ENCODE data around the gene FAM131C.
"Not testable (repeated sequence)": the region's sequence is repeated elsewhere in the genome, so short reads cannot be mapped to it uniquely, and the experiment has no call there.

The FAM131C gene

DNA sequence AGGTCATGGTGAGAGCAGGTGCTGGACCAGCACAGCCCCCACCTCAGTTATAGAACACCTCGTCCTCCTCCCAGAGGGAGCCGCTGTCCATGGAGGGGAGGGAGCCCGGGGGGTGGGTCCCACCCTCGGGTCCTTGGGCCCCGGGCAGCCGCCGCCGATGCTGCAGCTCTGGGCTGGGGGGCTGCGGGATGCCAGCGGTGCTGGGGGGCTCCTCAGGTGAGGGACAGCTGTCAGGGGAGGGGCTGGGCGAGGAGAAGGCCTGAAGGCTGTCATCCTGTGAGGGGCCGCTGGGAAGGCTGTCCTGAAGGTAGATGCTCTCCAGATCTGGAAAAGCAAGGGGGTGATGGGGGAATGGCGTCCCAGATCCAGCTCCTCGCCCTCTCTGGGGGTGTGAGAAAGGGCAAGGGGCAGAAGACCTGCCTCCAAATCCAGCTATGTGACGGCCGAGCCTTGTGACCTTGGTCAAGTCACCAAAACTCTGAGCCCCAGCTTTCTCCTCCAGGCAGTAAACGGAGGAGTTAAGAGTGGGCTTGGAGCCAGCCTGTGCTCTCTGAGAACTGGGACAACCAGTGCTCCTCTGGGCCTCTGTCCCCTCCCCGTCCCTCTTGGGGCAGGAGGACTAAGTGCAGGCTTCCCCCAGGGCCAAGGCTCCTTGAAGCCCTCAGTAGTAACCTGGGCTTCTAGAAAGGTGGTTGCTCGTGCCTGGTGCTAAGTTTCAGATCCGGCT is 14.9 kb downstream of the FAM131C start:
- DNase-seq (ENCODE audit: low spot score): peak; percentile 44

DNA sequence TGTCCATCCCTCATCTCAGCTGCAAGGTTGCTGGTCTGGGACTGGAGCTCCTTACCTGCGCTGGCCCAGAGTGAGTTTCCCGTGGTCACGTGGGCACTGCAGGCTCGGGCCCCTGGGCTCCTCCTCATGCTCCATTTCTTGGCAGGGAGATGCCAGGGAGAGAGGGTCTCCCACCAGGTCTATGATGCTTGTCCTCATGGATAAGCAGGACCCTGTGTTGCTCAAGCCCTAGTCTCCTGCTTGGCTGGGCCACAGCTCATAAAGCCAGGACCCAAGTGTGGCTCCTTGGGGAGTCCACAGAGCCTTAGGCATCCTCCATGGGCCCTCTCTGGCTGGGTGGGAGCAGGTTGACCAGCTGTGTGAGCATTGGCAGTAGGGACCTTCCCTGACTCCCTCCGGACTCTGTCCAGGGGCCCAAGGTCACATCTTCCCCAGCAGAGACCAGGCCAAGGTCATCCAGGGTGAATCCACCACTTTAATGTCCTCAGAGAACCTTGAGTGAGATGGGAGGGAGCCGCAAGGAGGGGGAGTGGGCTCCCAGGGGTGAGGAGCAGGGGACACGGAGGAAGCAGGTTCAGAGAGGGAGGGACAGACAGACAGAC is 16.0 kb downstream of the FAM131C start:
- DNase-seq (ENCODE audit: low spot score): not testable (repeated sequence)

DNA sequence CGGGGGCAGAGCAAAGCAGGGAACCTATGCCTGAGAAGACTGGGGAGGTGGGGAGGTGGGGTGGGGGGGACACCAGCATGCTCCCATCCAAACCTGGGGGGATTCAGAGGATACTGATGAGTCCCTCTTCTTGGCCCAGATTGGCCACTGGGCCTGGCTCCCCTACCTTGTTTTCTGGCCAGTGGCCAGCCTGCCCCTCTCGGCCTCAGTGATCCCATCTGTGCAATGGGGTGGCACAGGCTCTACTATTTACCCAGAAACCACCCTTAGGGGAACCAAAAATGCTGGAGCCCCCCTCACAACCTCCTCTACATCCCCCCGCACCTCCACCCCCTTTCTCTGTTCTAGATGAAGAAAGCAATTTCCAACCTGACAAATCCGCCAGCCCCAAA is 16.9 kb downstream of the FAM131C start:
- DNase-seq (ENCODE audit: low spot score): not testable (repeated sequence)

DNA sequence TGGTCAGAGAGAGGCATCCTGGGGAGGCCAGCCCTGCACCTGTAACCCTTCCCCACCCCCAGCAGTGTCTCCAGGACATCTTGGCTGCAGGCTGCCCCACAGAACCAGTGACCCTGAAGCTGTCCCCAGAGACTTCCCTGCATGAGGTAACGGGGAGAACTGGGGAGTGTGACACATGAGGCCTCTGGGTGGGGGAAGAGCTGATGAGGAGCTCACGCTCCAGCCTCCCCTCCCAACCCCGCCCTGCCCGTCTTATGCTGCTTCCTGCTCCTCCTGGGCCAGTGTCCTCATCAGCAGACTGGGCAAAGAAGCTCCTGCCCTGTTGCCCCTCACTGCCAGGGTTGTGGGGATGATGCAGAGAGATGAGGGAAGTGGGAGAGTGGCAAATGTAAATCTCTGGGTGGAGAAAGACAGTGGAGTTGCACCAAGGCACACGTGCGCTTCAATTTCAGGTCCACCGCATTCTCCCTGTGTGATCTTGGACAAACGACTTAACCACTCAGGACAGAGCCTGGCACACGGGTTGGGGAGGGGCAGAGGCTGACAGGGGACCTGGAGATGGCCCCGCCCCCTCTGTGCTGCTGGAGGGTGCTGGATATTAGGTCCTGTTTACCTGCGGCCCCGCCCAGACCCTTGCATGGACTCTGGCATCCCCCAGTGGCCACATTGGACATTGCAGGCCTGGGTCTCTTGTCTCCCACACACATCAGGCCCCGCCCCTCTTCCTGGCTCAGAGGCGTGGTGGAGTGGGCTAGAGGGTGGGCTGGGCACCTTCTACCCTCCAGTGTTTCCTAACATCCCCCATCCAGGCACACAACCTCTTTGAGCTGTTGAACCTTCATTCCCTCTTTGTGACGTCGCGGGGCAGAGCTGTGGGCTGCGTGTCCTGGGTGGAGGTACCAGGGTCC is 17.6 kb downstream of the FAM131C start:
- DNase-seq (ENCODE audit: low spot score): peak; percentile 95

DNA sequence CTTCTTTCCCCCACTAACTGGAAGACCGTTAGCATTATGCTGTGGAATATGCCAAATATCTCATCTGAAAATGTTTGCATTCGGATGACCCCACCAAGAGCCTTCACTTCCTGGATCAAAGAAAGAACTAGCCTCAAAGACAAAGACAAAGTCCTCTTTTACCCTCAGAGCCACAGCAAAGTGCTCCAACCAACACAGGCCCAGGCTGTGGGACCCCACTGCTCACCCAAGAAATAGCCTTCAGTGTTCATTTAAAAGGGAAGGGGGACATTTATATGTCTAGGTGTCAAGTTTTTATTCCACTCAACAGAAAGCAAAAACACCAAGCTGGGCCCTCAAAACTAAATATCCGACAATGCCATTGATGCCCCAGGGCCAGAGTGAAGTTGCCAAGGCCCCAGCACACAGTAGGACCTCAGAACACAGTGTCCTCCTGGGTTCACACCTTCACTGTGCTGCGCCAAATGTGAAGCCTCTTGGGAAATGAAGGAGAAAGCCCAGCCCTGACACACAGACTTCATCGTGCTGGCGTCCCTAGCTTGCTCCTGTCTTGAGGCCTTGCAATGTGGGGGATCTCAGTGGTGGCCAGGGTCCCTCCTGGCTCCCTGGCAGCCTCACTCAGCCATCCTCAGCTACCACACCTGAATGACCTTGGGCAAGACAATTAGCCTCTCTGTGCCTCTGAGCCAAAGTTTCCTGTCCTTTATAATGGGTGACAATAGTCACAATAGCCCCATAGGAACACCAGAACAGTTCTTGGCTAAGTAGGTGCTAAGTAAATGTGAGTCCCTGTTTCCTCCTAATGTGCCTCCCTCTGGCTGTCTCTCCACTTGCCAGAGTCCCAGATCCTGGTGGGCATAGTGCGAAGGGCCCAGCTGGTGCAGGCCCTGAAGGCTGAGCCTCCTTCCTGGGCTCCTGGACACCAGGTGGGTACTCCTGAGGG is 18.6 kb downstream of the FAM131C start:
- no peak for DNase-seq (ENCODE audit: low spot score)

DNA sequence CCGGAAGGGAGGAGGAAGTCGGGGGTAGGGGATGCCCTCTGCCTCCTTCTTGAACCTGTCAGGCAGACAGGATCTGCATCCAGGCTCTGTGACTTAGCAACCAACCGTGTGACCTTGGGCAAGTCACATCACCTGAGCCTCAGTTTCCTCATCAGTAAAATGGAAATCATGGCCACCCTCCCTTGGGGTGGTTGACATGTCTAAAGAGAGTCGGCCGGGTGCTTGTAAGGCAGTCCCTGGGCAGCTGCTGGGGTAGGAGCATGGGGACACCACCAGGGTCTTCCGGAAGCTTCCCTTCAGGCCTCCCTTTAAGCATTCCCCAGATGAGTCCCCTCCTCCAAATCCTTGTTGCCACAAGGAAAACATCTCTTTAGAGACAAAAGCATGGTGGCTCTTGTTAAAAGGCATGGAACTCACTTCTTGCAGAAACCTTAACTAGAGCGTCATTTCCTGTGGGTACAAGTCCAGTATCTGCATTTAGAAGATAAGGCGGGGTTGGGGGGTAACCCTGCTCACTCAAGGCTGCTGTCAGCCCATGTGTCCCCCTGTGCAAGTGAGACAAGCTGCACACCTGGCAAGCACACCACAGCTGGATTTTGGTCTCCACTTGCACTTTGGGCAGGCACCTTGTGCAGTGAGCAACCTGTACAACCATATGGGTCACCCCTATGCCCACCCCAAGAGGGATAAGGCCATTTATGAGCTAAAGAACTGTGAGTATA is 19.5 kb downstream of the FAM131C start:
- no peak for DNase-seq (ENCODE audit: low spot score)

DNA sequence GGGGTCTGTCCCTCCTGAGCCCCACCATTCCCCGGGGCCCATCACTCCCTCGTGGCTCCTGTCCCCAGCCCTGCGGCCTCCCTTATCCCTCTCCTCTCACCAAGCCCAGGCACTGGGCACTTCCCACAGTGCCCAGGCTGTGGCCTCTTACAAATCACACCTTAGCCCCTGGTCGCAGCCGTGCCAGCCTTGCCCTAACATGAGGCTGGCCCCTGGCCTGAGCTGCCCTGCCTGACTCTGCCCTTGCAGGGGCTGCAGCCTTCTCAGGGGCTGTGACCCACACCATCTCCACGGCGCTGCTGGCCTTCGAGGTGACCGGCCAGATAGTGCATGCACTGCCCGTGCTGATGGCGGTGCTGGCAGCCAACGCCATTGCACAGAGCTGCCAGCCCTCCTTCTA is 21.5 kb downstream of the FAM131C start:
- not testable (repeated sequence) for DNase-seq (ENCODE audit: low spot score)

DNA sequence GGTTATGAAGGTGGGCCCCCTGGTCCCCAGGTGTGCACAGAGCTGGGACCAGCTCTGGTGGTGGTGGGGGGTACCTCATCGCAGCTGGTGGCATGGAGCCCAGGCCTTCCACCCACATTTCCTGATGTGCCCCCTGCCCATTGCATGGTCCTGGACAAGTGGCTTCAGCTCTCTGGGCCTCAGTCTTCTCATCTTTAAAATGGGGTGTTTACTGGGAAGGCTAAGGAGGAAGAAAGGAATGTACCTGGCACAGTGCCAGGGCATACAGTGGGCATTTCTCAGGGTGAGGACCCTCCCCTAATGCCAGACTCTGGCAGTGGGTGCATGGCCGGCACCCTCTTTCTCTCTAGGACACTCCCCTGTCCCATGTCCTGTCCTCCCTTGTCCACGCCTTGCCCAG is 22.4 kb downstream of the FAM131C start:
- no peak for DNase-seq (ENCODE audit: low spot score)

DNA sequence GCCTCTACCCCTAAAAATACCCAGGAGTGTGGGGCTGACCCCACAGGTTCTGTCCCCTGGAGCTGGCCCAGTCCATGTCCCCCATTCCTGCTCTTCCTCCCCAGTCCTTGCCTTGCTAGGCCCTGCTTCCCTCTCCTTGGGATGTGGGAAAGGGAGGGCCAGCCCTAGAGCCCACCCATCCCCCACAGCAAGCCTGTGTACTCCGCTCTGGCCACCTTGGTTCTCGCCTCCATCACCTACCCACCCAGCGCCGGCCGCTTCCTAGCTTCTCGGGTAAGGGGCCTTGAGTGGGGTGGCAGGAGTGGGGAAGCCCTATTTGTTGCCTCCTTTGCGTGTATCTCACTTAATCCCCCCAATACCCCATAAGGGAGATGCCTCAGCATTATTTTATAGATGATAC is 23.1 kb downstream of the FAM131C start:
- no peak for DNase-seq (ENCODE audit: low spot score)

DNA sequence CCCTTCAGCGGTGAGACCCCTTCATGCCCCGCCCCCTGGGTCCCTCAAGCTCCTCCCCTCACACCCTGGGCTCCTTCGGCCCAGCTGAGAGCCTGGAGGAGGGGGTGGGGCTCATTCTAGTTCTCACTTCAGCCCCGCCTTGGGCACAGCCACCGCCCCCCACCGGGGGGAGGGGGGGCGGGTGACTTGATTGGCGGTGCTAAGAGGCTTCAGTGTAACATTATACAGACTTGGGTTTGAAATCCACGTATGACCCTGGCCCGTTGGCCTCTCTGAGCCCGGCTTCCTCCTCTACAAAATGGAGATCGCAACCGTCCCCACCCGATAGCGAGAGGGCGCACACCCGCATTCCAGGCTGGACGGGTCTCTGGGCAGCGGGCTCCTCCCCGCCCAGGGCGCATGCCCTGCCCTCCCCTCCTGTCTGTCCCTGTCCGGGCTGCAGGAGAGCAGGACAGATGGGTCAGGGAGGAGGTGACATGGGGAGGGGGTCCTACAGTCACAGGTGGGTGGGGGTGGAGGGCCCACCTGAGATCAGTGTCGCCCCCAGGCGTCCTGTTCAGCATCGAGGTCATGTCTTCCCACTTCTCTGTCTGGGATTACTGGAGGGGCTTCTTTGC is 24.8 kb downstream of the FAM131C start:
- no peak for DNase-seq (ENCODE audit: low spot score)

DNA sequence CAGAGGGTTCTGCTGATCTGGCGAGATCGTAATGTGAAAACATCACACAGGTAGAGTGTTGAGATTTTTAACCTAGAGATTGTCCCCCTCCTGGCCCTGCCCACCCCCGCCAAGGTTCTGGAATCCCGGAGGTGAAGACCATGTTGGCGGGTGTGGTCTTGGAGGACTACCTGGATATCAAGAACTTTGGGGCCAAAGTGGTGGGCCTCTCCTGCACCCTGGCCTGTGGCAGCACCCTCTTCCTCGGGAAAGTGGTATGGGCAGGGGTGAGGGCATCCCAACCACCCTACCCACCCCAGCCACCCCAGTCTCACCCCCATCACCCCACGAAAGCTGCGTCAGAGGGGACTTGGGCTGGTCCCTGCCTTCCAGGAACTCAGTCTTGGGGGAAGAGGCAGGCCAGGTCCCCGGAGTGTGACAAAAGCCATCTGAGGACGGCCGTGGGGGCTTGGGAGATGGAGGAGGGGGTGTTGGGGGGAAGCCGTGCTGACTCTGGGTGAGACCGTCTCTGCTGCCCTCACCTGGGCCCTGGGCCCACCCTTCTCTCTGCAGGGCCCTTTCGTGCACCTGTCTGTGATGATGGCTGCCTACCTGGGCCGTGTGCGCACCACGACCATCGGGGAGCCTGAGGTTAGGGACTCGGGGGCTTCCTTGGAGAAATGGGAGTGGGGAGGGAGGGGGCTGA is 25.5 kb downstream of the FAM131C start:
- DNase-seq (ENCODE audit: low spot score): no peak

DNA sequence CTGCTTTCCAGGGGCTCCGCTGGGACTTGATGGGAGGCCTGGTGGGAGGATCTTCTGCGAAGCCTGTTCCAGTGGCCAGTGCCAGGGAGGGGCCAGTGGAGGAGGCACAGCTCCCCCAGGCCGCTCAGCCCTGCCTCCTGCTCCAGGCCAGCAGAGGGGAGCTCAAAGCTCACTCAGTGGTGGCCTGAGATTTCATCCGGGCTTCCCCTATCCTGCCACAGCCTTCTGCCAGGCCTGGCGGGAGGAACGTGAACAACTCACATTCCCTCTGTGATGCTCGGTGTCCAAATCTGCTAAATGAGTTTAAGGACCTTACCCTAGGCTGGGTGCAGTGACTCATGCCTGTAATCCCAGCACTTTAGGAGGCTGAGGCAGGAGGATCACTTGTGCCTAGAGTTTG is 26.6 kb downstream of the FAM131C start:
- DNase-seq (ENCODE audit: low spot score): no peak

DNA sequence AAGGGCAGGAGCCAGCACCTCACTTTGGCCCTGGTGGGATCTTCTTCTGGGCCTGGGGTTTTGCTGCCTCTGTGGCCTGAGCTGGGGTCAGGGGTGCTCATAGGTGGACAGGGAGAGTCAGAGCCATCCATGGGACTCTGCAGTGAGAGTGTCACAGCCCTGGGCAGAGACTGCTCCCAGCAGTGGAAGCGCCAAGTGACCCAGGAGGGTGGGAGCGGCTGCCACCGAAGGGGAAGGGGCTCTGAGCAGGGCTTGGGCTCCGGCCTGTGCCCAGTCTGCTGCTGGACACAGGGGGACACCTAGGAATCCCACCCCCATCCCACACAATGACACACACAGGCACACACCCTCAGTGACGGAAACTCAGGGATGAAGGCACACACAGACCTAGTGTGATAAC is 29.5 kb downstream of the FAM131C start:
- DNase-seq (ENCODE audit: low spot score): no peak

DNA sequence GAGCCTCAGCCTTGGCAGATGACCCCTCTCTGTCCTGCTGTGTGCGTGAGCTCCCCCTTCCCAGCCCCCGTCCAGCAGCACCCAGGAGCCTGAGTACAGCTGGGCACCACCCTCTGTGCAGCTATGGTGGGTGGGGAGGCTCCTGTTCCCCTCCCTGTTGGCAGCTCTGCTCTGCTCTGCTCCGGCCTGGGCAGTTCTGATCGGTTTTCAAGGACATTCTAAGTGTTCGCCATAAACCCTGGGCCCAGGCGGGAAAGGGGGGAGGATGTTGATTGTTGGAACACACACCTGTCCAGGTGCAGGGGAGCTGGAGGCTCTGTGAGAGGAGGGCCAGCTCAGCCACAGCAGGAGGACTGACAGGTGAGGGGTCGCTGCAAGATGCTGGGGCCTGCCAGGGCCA is 29.9 kb downstream of the FAM131C start, which contains the start of gene CLCNKB:
Gene CLCNKB (plus strand): TSS at position 262 of the 400 bp plus-strand sequence. CDS start 711 bp downstream, outside the sequence.
- DNase-seq (ENCODE audit: low spot score): no peak

DNA sequence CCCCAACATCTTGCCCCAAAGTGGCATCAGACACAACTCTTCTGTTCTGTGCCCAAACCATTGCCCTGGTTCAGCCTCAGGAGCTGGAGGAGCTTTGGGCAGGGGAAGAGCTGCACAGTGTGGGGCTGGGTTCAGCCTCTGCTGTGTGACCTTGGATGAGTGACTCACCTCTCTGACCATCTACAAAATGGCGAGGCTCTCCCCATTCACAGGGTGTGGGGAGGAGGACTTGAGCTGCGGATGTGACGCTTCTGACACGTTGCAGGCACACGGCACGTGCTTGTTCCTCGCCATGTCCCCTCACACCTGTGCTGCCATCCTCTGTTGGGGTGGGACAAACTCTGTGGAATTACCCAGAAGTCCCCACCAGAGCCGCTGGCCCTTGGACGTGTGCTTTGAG is 30.8 kb downstream of the FAM131C start:
- DNase-seq (ENCODE audit: low spot score): not testable (repeated sequence)

DNA sequence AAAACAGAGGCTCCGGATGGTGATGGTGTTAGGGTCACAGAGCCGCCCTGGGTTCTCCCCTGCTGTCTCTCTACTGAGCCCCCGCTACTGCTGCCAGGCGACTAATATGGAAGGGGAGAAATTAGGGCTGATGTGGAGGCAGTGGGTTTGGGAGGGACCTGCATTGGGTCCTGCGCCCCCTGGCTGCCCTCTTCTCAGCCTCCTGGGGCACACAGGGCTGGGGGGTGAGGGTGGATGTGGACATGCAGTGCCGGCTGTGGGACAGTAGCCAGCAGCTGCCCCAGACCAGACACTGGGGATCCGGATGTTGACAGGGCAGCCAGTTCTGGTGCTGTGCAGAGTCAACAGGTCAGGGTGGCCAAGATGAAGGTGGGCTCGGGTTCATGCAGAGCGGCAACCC is 31.4 kb downstream of the FAM131C start:
- no peak for DNase-seq (ENCODE audit: low spot score)

DNA sequence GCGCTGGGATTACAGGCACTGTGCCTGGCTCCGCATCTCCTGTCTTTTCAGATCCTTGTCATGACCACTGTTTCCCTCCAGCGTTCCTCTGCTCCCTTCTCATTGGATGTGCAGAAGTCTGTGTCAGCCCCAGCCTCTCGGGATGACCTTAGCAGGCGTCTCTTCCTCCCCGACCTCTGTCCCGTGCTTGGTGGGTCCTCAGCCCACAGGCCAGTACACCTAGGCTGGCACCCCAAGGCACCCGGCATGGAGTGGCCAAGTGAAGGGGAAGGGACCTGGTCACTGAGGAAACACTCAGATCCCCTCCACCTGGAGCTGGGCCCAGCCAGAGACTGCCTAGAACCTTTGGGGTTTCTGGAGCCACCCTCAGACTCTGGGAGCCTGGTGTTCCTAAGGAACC is 32.3 kb downstream of the FAM131C start:
- DNase-seq (ENCODE audit: low spot score): no peak

DNA sequence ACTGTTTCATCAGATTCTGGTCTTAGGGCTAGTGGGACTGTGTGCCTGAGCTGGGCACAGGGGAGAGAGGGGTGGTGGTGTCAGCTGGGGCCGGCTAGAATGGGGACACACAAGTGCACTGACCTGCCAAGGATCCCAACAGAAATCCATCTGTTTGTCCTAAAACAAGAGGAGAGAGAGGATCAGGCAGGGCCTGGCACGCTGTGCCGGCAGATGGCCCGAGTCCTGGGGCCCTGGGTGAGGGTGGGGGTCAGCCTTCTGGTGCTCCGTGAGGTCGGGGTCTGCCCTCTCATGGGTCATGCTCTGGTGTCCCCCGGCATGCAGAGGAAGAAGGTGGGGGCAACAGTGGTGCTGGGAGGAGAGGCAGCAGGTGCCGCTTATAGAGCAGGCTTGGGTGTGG is 33.6 kb downstream of the FAM131C start:
- peak; percentile 65 for DNase-seq (ENCODE audit: low spot score)

DNA sequence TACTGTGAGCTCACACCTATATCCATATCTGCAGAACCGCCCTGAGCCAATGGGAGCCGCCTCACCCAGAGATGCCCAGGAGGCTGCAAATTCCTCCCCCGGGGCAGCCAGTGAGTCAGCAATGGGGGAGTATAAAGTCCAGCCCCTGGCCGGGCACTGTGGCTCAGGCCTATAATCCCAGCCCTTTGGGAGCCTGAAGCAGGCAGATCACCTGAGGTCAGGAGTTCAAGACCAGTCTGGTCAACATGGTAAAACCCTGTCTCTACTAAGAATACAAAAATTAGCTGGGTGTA is 34.9 kb downstream of the FAM131C start:
- no peak for DNase-seq (ENCODE audit: low spot score)

DNA sequence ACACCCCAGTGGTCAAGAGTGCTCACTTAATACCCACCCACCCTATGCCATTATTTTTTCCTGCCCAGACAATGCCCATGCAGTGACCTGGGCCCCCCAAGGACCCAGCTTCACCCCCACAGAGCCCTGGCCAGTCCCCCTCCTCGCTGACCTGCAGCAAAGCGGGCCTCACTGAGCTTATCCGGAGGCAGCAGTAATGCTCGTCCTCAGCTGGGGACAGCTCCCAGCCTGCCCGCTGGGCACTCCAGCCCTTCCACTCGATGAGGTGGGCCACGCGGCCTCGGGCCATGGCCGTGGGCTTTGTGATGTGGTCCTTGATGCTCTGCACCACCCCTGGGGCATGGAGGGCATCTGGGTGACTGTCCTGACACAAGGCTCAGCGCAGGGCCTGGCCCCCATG is 37.0 kb downstream of the FAM131C start:
- DNase-seq (ENCODE audit: low spot score): not testable (repeated sequence)

All from cerebellar cortex (tissue), 1 donor.